Natural killer cell treated with Interleukin-12 subunit alpha and Interleukin-12 subunit beta and Interleukin-15 and Interleukin-18, amount 100 ng/mL, for 72 hours (primary cell): ENCODE data around the gene ACAD8. TPM values are rescaled to one million over a fixed set of nuclear protein-coding genes. Genes with fewer than 3 reads are reported as not detected.
"Not testable (repeated sequence)": the region's sequence is repeated elsewhere in the genome, so short reads cannot be mapped to it uniquely, and the experiment has no call there.

Experiments
- ATAC-seq, 2 donors: fragments of 150-1000 bp; cut with Tn5 transposase in 1 of 2; sonication (Bioruptor Pico), chemical (Tn5 transposase) in 1 of 2; 2 replicates each; pipeline ENCODE4 v1.10.0; 2021
- DNase-seq: peaks from one replicate; pipeline ENCODE4 v3.0.0; 2022; ENCODE audit warnings: low spot score
- H3K27ac Mint-ChIP-seq, 2 donors: 1 replicate in 1 of 2; 2 replicates in 1 of 2; pipeline ENCODE4 v1.8.0; 2022; ENCODE audit warnings: mixed read lengths in 2 of 2, mild to moderate bottlenecking in 1 of 2, moderate library complexity in 1 of 2
- H3K27me3 Mint-ChIP-seq, 2 donors: 1 replicate in 1 of 2; 2 replicates in 1 of 2; pipeline ENCODE4 v1.8.0; 2022; ENCODE audit warnings: mixed read lengths in 2 of 2
- H3K36me3 Mint-ChIP-seq: one replicate; pipeline ENCODE4 v1.8.0; 2022; ENCODE audit warnings: mixed read lengths
- H3K4me1 Mint-ChIP-seq, 2 donors: 1 replicate in 1 of 2; 2 replicates in 1 of 2; pipeline ENCODE4 v1.8.0; 2022; ENCODE audit warnings: low read depth in 2 of 2, mixed read lengths in 2 of 2, mild to moderate bottlenecking in 1 of 2
- H3K4me3 Mint-ChIP-seq: one replicate; pipeline ENCODE4 v1.8.0; 2022; ENCODE audit warnings: mixed read lengths
- H3K9me3 Mint-ChIP-seq: 2 replicates; pipeline ENCODE4 v1.8.0; 2022; ENCODE audit warnings: mixed read lengths
- total RNA-seq, 2 donors: library from RNA; stranded (reverse); gene quantifications; one replicate each; pipeline ENCODE4 v1.2.3, GENCODE V29; 2022

ACAD8 gene
- total RNA-seq, 2 donors from 2014 or later: 21.1 to 29.2 TPM

- peaks cover 20 to 28% of the 10 kb centered on the region in 2 donors for H3K4me1 Mint-ChIP-seq
- no peak overlapping the region for H3K4me3 Mint-ChIP-seq
- peak overlapping the region; percentile 25 to 48 for H3K27ac Mint-ChIP-seq
- H3K27me3 Mint-ChIP-seq: no peaks in the 10 kb centered on the region
- no peak for ATAC-seq
- peaks cover 12% of the 10 kb centered on the region for H3K36me3 Mint-ChIP-seq
- no peak for DNase-seq
- no peaks in the 10 kb centered on the region for H3K9me3 Mint-ChIP-seq
Observed at GRCh38 chr11:134248910-134249480, 4.4 kb upstream of the ACAD8 start.

- Mint-ChIP-seq H3K4me3 (no peak overlapping the region), H3K4me1 (peaks cover 28 to 40% of the 10 kb centered on the region in 2 donors), H3K9me3 (no peaks in the 10 kb centered on the region), H3K27ac (no peak overlapping the region), H3K27me3 (no peaks in the 10 kb centered on the region), H3K36me3 (peaks cover 12% of the 10 kb centered on the region)
- DNase-seq: no peak
- ATAC-seq: no peak
Observed at GRCh38 chr11:134250246-134250645, 3.1 kb upstream of the ACAD8 start.

GRCh38 chr11:134250675-134251074 lies 2.7 kb upstream of the ACAD8 start:
- ATAC-seq: no peak
- H3K4me1 Mint-ChIP-seq: peaks cover 30 to 40% of the 10 kb centered on the region in 2 donors
- H3K36me3 Mint-ChIP-seq: peaks cover 12% of the 10 kb centered on the region
- H3K9me3 Mint-ChIP-seq: no peaks in the 10 kb centered on the region
- H3K27ac Mint-ChIP-seq: no peak overlapping the region
- no peaks in the 10 kb centered on the region for H3K27me3 Mint-ChIP-seq
- no peak overlapping the region for H3K4me3 Mint-ChIP-seq
- no peak for DNase-seq

- peak overlapping the region; percentile 74 to 89 for H3K27ac Mint-ChIP-seq
- ATAC-seq (peak; percentile 3 to 5), DNase-seq (no peak)
- H3K4me1 Mint-ChIP-seq: peaks cover 31 to 46% of the 10 kb centered on the region in 2 donors
- H3K4me3 Mint-ChIP-seq: peak overlapping the region; percentile 98
- H3K9me3 Mint-ChIP-seq: no peaks in the 10 kb centered on the region
- H3K27me3 Mint-ChIP-seq: no peaks in the 10 kb centered on the region
- H3K36me3 Mint-ChIP-seq: peaks cover 8% of the 10 kb centered on the region
Observed at GRCh38 chr11:134252346-134253187, 801 bp upstream of the ACAD8 start.

- peaks cover 33 to 36% of the 10 kb centered on the region in 2 donors for H3K4me1 Mint-ChIP-seq
- H3K27ac Mint-ChIP-seq: peak overlapping the region; percentile 74 to 89
- DNase-seq (no peak), ATAC-seq (no peak)
- no peaks in the 10 kb centered on the region for H3K9me3 Mint-ChIP-seq
- peak overlapping the region; percentile 86 for H3K4me3 Mint-ChIP-seq
- peaks cover 13% of the 10 kb centered on the region for H3K36me3 Mint-ChIP-seq
- no peaks in the 10 kb centered on the region for H3K27me3 Mint-ChIP-seq
Observed at GRCh38 chr11:134254433-134255183, 1.2 kb downstream of the ACAD8 start.

- Mint-ChIP-seq H3K36me3 (peaks cover 17% of the 10 kb centered on the region), H3K4me3 (peak overlapping the region; percentile 86), H3K4me1 (peaks cover 33 to 36% of the 10 kb centered on the region in 2 donors)
- not testable (repeated sequence) for H3K9me3 Mint-ChIP-seq, ATAC-seq, DNase-seq, H3K27me3 Mint-ChIP-seq, H3K27ac Mint-ChIP-seq
Observed at GRCh38 chr11:134255184-134255561, 1.8 kb downstream of the ACAD8 start.

GRCh38 chr11:134257101-134257500 lies 3.7 kb downstream of the ACAD8 start:
- Mint-ChIP-seq H3K9me3 (no peaks in the 10 kb centered on the region), H3K4me1 (peaks cover 27 to 31% of the 10 kb centered on the region in 2 donors), H3K27me3 (no peaks in the 10 kb centered on the region), H3K4me3 (no peak overlapping the region), H3K27ac (no peak overlapping the region), H3K36me3 (peaks cover 18% of the 10 kb centered on the region)
- ATAC-seq: no peak
- DNase-seq: no peak

- no peak overlapping the region for H3K4me3 Mint-ChIP-seq
- H3K9me3 Mint-ChIP-seq: no peaks in the 10 kb centered on the region
- DNase-seq (no peak), ATAC-seq (no peak)
- peaks cover 18% of the 10 kb centered on the region for H3K36me3 Mint-ChIP-seq
- no peaks in the 10 kb centered on the region for H3K27me3 Mint-ChIP-seq
- no peak overlapping the region for H3K27ac Mint-ChIP-seq
- H3K4me1 Mint-ChIP-seq: peaks cover 16 to 20% of the 10 kb centered on the region in 2 donors
Observed at GRCh38 chr11:134258577-134258976, 5.2 kb downstream of the ACAD8 start.

- no peaks in the 10 kb centered on the region for H3K9me3 Mint-ChIP-seq
- DNase-seq: no peak
- no peak overlapping the region for H3K4me3 Mint-ChIP-seq
- H3K36me3 Mint-ChIP-seq: peaks cover 18% of the 10 kb centered on the region
- H3K27ac Mint-ChIP-seq: no peak overlapping the region
- no peaks in the 10 kb centered on the region for H3K27me3 Mint-ChIP-seq
- peaks cover 6% of the 10 kb centered on the region in 2 donors for H3K4me1 Mint-ChIP-seq
- ATAC-seq: no peak
Observed at GRCh38 chr11:134260503-134260902, 7.1 kb downstream of the ACAD8 start.

GRCh38 chr11:134260983-134261382 lies 7.6 kb downstream of the ACAD8 start:
- DNase-seq (no peak), ATAC-seq (no peak)
- Mint-ChIP-seq H3K4me3 (no peak overlapping the region), H3K4me1 (peaks cover 2 to 3% of the 10 kb centered on the region in 2 donors), H3K9me3 (no peaks in the 10 kb centered on the region), H3K27me3 (no peaks in the 10 kb centered on the region), H3K27ac (no peak overlapping the region), H3K36me3 (peaks cover 18% of the 10 kb centered on the region)

- DNase-seq (no peak), ATAC-seq (peak in 1 of 2 donors; percentile 45)
- no peak overlapping the region for H3K4me3 Mint-ChIP-seq
- no peak overlapping the region for H3K27ac Mint-ChIP-seq
- no peaks in the 10 kb centered on the region for H3K27me3 Mint-ChIP-seq
- peaks cover 5 to 6% of the 10 kb centered on the region in 2 donors for H3K4me1 Mint-ChIP-seq
- H3K36me3 Mint-ChIP-seq: peaks cover 18% of the 10 kb centered on the region
- H3K9me3 Mint-ChIP-seq: no peaks in the 10 kb centered on the region
Observed at GRCh38 chr11:134261626-134262488, 8.5 kb downstream of the ACAD8 start.

- Mint-ChIP-seq H3K27ac (no peak overlapping the region), H3K9me3 (no peaks in the 10 kb centered on the region), H3K36me3 (peaks cover 1% of the 10 kb centered on the region), H3K27me3 (no peaks in the 10 kb centered on the region), H3K4me3 (no peak overlapping the region), H3K4me1 (peaks cover 5 to 13% of the 10 kb centered on the region in 2 donors)
- DNase-seq (no peak), ATAC-seq (no peak)
Observed at GRCh38 chr11:134264966-134265764, 11.8 kb downstream of the ACAD8 start.
